GM21723 (cell line): ENCODE data around the gene TMED8.

Experiments used
- ATAC-seq: cut with Tn5 transposase; IDR thresholded peaks from one replicate; pipeline ENCODE4 v1.9.1; 2021; ENCODE audit warnings: mild to moderate bottlenecking, moderate library complexity; ENCODE audit not compliant: unreplicated experiment

TMED8 gene

DNA sequence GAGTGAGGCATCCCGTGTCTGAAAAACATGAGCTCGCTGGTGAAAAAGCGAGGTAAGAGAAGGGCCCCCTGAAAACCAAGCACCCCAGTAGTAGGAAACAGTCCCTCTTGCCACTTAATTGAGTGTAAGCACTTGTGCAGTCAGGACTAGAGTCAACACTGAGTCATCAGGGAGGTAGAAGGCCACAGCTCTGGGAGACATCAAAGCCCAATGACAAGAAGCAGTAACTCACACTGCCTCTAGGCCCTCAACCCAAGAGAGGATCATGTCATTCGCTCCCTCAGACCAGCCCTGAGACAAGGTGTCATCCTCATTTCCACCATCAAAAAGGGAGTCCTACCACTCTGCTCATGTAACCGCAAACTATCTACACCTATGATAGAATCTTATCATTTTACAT is 74.0 kb downstream of the TMED8 start:
- ATAC-seq, result no peak

DNA sequence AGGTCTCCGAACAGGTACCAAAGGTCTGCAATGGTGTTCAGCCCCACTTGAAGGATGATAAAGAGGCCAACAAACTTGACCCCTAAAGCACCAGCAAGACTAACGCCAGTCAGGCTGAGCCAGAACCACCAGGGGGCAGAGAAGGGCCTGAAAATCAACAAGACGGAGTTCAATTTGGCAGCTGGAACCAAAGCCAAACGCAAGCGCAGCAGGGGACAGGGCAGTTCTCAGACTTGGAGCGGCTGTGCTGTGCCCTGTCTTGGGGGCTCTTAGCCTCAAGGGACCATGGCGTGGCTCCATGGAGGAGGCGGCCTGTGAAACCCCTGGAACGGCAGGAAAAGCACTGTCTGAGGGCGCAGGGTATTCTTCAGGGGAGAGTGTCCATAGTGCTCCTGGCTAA is 75.8 kb downstream of the TMED8 start:
- ATAC-seq, result no peak

DNA sequence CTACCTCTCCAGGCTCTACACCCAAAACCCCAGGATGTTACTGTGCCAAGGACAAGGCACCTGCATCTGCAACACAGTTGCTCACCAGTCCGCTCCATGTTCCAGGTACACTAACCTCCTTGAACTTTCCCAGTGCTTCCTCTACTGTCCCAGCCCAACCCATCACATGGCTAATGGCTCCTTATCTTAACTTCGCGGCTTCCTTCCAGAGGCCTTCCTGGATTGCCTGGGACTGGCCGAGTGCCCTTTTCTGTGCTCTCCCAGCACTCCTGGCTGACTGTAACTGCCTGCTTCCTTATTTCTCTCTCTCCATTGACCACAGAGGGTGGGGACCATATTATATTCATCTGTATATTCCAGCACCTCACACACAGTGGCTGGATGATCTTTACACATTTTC is 77.1 kb downstream of the TMED8 start:
- no peak for ATAC-seq

GRCh38 chr14:77296906-77297305 is 80.0 kb downstream of the TMED8 start:
- ATAC-seq, result no peak

DNA sequence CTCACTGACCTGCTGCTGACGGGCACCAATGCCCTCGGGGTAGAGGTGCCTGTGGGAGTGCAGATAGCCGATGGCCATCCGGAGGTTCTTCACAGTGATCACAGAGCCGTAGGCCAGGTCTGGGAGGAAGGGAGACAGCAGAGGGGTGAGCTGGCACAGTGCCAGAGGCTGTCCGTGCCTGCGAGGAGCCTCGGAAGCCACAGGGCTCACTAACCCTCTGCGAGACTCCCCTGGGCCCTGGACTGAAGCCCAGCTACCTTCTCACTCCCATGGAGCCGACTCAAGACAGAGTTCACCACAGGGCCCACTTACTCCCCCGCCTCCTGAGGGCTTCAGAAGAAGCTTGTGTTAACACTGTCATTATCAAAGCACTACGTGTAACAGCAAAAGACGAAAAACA is 80.7 kb downstream of the TMED8 start:
- no peak for ATAC-seq

DNA sequence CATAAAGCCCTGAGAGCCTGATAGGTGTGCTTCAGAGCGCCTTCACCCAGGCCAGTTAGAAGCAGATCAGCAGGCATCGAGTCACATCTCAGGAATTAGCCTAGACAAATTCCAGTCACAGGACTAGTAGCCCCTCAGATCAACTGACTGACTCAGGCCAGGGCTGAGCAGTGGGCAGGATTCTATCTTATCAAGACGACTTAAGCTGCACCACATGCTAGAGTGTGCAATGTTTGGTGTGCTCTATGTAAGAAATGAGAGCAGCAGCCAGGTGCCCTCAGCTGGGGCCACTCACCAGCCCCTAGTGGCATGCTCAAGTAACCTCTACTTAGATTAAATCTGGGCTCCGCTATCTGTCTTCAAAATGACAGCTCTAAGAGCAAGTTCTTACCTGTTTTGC is 86.2 kb downstream of the TMED8 start:
- no peak for ATAC-seq

- no peak for ATAC-seq
Observed at GRCh38 chr14:77286576-77286975, 90.3 kb downstream of the TMED8 start.
